Endodermal cell (in vitro differentiated cells): ENCODE measurements around the gene INSL6. TPM values are rescaled to one million over a fixed set of nuclear protein-coding genes. Genes with fewer than 3 reads are reported as not detected.

ENCODE experiments used
- DNase-seq: peaks from one replicate; pipeline ENCODE4 v3.0.0-alpha.2; 2017
- H3K27ac ChIP-seq: 2 replicates; pipeline ENCODE4 v1.5.1; 2013; ENCODE audit warnings: mild to moderate bottlenecking, low read depth, low read length, moderate library complexity
- H3K27me3 ChIP-seq: 2 replicates; pipeline ENCODE4 v1.6.1; 2013; ENCODE audit warnings: mild to moderate bottlenecking, low read length, moderate library complexity; ENCODE audit not compliant: insufficient read depth, control insufficient read depth, poor library complexity, severe bottlenecking
- H3K36me3 ChIP-seq: 2 replicates; pipeline ENCODE4 v1.7.0; 2013; ENCODE audit warnings: mild to moderate bottlenecking, low read length, moderate library complexity; ENCODE audit not compliant: control insufficient read depth, insufficient read depth
- H3K4me1 ChIP-seq: one replicate; pipeline ENCODE4 v1.7.0; 2013; ENCODE audit warnings: low read length; ENCODE audit not compliant: control insufficient read depth, insufficient read depth
- H3K4me3 ChIP-seq: 2 replicates; pipeline ENCODE4 v1.5.1; 2013; ENCODE audit warnings: mild to moderate bottlenecking, low read length, moderate library complexity
- H3K9ac ChIP-seq: 2 replicates; pipeline ENCODE4 v1.6.1; 2013; ENCODE audit warnings: mild to moderate bottlenecking, low read length, moderate library complexity; ENCODE audit not compliant: poor library complexity, severe bottlenecking; ENCODE audit errors: extremely low read depth
- H3K9me3 ChIP-seq: 2 replicates; pipeline ENCODE4 v1.6.1; 2013; ENCODE audit warnings: mild to moderate bottlenecking, low read length, moderate library complexity; ENCODE audit not compliant: control insufficient read depth
- H3K27ac Mint-ChIP-seq: 2 replicates; pipeline ENCODE4 v1.8.0; 2020; ENCODE audit warnings: mixed read lengths
- H3K27me3 Mint-ChIP-seq: 2 replicates; pipeline ENCODE4 v1.8.0; 2021; ENCODE audit warnings: mild to moderate bottlenecking, mixed read lengths; ENCODE audit not compliant: insufficient read depth
- H3K36me3 Mint-ChIP-seq: 2 replicates; pipeline ENCODE4 v1.8.0; 2020; ENCODE audit warnings: low read depth, mixed read lengths
- H3K4me1 Mint-ChIP-seq: 2 replicates; pipeline ENCODE4 v1.8.0; 2020; ENCODE audit warnings: mixed read lengths
- H3K4me3 Mint-ChIP-seq: 2 replicates; pipeline ENCODE4 v1.8.0; 2020; ENCODE audit warnings: mild to moderate bottlenecking, moderate library complexity, mixed read lengths
- H3K9me3 Mint-ChIP-seq: 2 replicates; pipeline ENCODE4 v1.8.0; 2020; ENCODE audit warnings: mild to moderate bottlenecking, mixed read lengths
- WGBS, 2 experiments: methylation state at CpG; one replicate each; pipeline versions ENCODE4 v1.1.5 to v1.1.7; 2013; ENCODE audit warnings: missing lambda C conversion rate in 2 of 2, mixed read lengths in 1 of 2; ENCODE audit not compliant: insufficient coverage in 1 of 2, insufficient read length in 1 of 2; 5-methylcytosine and 5-hydroxymethylcytosine counted together
- long read RNA-seq, 4 experiments: library from polyadenylated mRNA in 2 of 4; library from RNA in 1 of 4; library from capped mRNA in 1 of 4; stranded (forward) in 3 of 4; unstranded in 1 of 4; transcript quantifications; one replicate each; pipeline ENCODE4 v2.0.0, GENCODE V29; 2020 to 2021; ENCODE audit warnings: inconsistent platforms in 1 of 4
- polyA plus RNA-seq, 2 experiments: library from polyadenylated mRNA; stranded (reverse); fragments of 50-300 nt; gene quantifications; one replicate each; pipeline ENCODE4 v1.2.3, GENCODE V29; 2013
- total RNA-seq, 2 donors: library from RNA; stranded (reverse); fragmentation: NEBNext Ultra II Directional in 1 of 2; extraction: Animal tissue kit (Norgen Biotek cat#: 25700) in 1 of 2; gene quantifications; 2 replicates in 1 of 2; 3 replicates in 1 of 2; pipeline ENCODE4 v1.2.1, GENCODE V29; 2021
- TF ChIP-seq, protein P1 (sequence below): fragments of 200-600 bp; sonication (generic); conservative IDR thresholded peaks from 2 replicates; pipeline ENCODE4 v1.5.0; 2021; ENCODE audit warnings: antibody characterized with exemption, mild to moderate bottlenecking

Gene INSL6, protein sequence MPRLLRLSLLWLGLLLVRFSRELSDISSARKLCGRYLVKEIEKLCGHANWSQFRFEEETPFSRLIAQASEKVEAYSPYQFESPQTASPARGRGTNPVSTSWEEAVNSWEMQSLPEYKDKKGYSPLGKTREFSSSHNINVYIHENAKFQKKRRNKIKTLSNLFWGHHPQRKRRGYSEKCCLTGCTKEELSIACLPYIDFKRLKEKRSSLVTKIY
- not detected for total RNA-seq
- not detected for polyA plus RNA-seq (2013, experiment 1 of 2)
- polyA plus RNA-seq (2013, experiment 2 of 2) = not detected
- long read RNA-seq, experiment 1 = 0 reads
- long read RNA-seq, experiment 2 = 0 reads
- long read RNA-seq, experiment 3 = 0 reads
- long read RNA-seq, experiment 4 = 0 reads

DNA sequence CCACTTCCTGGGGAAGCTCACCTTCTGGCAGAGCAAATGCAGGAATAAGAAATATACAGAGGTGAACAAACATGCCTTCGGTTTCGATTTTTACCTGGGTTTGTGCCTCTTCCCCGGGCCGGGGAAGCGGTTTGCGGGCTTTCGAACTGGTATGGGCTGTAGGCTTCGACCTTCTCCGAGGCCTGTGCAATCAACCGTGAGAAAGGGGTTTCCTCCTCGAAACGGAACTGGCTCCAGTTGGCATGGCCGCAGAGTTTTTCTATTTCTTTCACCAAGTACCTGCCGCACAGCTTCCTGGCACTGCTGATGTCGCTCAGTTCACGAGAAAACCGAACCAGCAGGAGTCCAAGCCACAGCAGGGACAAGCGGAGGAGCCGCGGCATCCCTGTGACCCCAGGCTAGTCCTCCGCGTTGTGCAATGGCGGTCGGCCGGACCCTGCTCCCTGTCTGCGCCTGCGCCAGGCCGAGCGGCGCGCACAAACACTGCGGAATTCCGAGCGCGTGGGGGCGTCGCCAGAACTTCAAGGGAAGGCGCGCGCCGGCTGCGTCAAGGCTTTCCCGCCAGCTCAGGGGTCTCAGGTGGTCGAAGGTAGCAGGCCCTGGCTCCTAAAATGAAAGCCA lies at the start of gene INSL6:
Gene INSL6 (minus strand): TSS at position 420 of the 621 bp plus-strand sequence. CDS start 37 bp downstream, at position 383.
- Histone ChIP-seq H3K27ac (no peak within 1 kb of the TSS), H3K4me1 (no peaks in the 10 kb centered on the region), H3K27me3 (no peaks in the 10 kb centered on the region), H3K9me3 (no peaks in the 10 kb centered on the region), H3K36me3 (no peaks in the 10 kb centered on the region), H3K4me3 (no peak within 1 kb of the TSS), H3K9ac (no peak within 1 kb of the TSS)
- DNase-seq = peak; percentile 49
- Mint-ChIP-seq H3K4me3 (no peak within 1 kb of the TSS), H3K9me3 (peaks cover 9% of the 10 kb centered on the region), H3K36me3 (no peaks in the 10 kb centered on the region), H3K27me3 (no peaks in the 10 kb centered on the region), H3K27ac (no peak within 1 kb of the TSS), H3K4me1 (no peaks in the 10 kb centered on the region)
- TF ChIP-seq, protein P1, sequence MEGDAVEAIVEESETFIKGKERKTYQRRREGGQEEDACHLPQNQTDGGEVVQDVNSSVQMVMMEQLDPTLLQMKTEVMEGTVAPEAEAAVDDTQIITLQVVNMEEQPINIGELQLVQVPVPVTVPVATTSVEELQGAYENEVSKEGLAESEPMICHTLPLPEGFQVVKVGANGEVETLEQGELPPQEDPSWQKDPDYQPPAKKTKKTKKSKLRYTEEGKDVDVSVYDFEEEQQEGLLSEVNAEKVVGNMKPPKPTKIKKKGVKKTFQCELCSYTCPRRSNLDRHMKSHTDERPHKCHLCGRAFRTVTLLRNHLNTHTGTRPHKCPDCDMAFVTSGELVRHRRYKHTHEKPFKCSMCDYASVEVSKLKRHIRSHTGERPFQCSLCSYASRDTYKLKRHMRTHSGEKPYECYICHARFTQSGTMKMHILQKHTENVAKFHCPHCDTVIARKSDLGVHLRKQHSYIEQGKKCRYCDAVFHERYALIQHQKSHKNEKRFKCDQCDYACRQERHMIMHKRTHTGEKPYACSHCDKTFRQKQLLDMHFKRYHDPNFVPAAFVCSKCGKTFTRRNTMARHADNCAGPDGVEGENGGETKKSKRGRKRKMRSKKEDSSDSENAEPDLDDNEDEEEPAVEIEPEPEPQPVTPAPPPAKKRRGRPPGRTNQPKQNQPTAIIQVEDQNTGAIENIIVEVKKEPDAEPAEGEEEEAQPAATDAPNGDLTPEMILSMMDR = no peak
- 95 to 97% methylated on average over 37 to 44 of the region's 44 CpGs for WGBS, 2 experiments

DNA sequence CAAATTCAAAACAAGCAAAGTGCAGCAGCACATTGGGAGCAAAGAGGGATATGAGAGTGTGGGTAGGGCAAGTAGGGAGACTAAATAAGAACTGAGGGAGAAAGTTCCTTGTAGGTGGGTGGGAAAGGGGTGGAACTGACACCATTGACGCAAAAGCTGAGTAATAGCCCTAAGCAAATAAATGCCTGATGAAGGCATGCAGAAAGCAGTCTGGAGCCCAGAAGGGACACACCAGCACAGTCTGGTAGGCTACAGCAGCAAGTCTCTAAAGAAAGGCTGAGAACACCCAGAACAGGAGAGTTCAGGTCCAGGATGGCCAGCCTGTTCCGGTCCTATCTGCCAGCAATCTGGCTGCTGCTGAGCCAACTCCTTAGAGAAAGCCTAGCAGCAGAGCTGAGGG lies 45.8 kb upstream of the INSL6 start, which contains the start of gene INSL4:
Gene INSL4 (plus strand): TSS at position 208 of the 400 bp plus-strand sequence. CDS start 105 bp downstream, at position 313.
- Histone ChIP-seq H3K27me3 (peaks cover 23% of the 10 kb centered on the region), H3K4me1 (no peaks in the 10 kb centered on the region), H3K9me3 (peaks cover 23% of the 10 kb centered on the region), H3K27ac (no peak within 1 kb of the TSS), H3K9ac (no peak within 1 kb of the TSS), H3K4me3 (no peak within 1 kb of the TSS), H3K36me3 (no peaks in the 10 kb centered on the region)
- no peak within 1 kb of the TSS for H3K27ac Mint-ChIP-seq
- peaks cover 39% of the 10 kb centered on the region for H3K27me3 Mint-ChIP-seq
- H3K9me3 Mint-ChIP-seq = peaks cover 21% of the 10 kb centered on the region
- peaks cover 2% of the 10 kb centered on the region for H3K36me3 Mint-ChIP-seq
- H3K4me1 Mint-ChIP-seq = no peaks in the 10 kb centered on the region
- no peak within 1 kb of the TSS for H3K4me3 Mint-ChIP-seq
- 93 to 100% methylated on average over 1 to 2 of the region's 2 CpGs for WGBS, 2 experiments
- TF ChIP-seq, protein P1 = no peak
- DNase-seq = no peak

DNA sequence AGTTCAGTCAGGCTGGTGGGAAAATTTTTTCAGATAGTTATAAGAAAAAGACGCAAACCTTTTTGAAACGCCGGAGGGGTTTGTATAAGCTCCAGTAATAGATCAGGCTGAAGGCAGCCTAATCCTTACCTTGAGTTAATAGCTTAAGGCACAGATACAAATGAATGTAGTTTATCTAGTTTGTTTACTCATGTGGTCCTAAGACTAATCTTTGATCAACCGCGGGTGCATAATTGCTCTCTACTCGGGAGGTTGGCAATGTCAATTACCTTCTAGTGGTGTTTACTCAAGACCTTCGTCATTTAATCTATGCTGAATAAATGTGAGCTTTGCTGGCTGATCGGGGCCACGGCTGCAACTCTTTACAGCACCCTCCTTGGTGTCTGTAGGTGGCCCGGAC lies 45.1 kb upstream of the INSL6 start:
- WGBS, 2 experiments = 89 to 94% methylated on average over 10 of the region's 10 CpGs
- no peaks in the 10 kb centered on the region for H3K4me1 ChIP-seq
- H3K9ac ChIP-seq = no peak overlapping the region
- no peak overlapping the region for H3K27ac ChIP-seq
- Mint-ChIP-seq H3K36me3 (peaks cover 2% of the 10 kb centered on the region), H3K27me3 (peaks cover 43% of the 10 kb centered on the region), H3K9me3 (peaks cover 24% of the 10 kb centered on the region), H3K27ac (no peak overlapping the region), H3K4me3 (no peak overlapping the region), H3K4me1 (no peaks in the 10 kb centered on the region)
- DNase-seq = no peak
- TF ChIP-seq, protein P1 = no peak
- no peak overlapping the region for H3K4me3 ChIP-seq
- H3K36me3 ChIP-seq = no peaks in the 10 kb centered on the region
- peaks cover 23% of the 10 kb centered on the region for H3K27me3 ChIP-seq
- H3K9me3 ChIP-seq = peaks cover 23% of the 10 kb centered on the region
